Vagina (tissue), 2 donors: ENCODE measurements around the gene CAB39L. TPM values are rescaled to one million over a fixed set of nuclear protein-coding genes. Genes with fewer than 3 reads are reported as not detected.

Source experiments
- DNase-seq, 2 donors: peaks; one replicate each; pipeline ENCODE4 v3.0.0-alpha.2; 2017; ENCODE audit errors: extremely low spot score in 2 of 2
- H3K27ac ChIP-seq: fragments of 200-600 bp; sonication (generic); one replicate; pipeline ENCODE4 v1.5.1; 2019
- H3K27me3 ChIP-seq: fragments of 200-600 bp; sonication (generic); one replicate; pipeline ENCODE4 v1.5.1; 2019
- H3K36me3 ChIP-seq, 2 donors: fragments of 200-600 bp; sonication (generic); one replicate each; pipeline ENCODE4 v1.5.1; 2017 to 2019
- H3K4me1 ChIP-seq: fragments of 200-600 bp; sonication (generic); one replicate; pipeline ENCODE4 v1.5.1; 2019
- H3K4me3 ChIP-seq, 2 donors: fragments of 200-600 bp; sonication (generic); 1 replicate in 1 of 2; 2 replicates in 1 of 2; pipeline ENCODE4 v1.5.1; 2016 to 2019
- H3K9me3 ChIP-seq: fragments of 200-600 bp; sonication (generic); one replicate; pipeline ENCODE4 v1.5.1; 2019
- CTCF ChIP-seq, 3 experiments: fragments of 450-650 bp in 2 of 3; fragments of 200-600 bp in 1 of 3; sonication (generic) in 1 of 3; IDR thresholded peaks; one replicate each; pipeline ENCODE4 v1.5.1; 2017 to 2019; ENCODE audit warnings: antibody characterized with exemption in 3 of 3, mild to moderate bottlenecking in 2 of 3, moderate library complexity in 2 of 3
- POLR2A ChIP-seq, 2 donors: fragments of 450-650 bp; IDR thresholded peaks; one replicate each; pipeline ENCODE4 v1.6.1; 2017; ENCODE audit warnings: antibody characterized with exemption in 2 of 2, mild to moderate bottlenecking in 2 of 2, moderate library complexity in 2 of 2
- POLR2AphosphoS5 ChIP-seq, 2 donors: sonication (generic); formaldehyde crosslinking; IDR thresholded peaks; one replicate each; pipeline ENCODE4 v1.9.0; 2017; ENCODE audit warnings: antibody characterized with exemption in 2 of 2, mild to moderate bottlenecking in 2 of 2, low read depth in 1 of 2; ENCODE audit not compliant: insufficient read depth in 1 of 2
- intact Hi-C: fragments of 100-400 bp; cut with DNase I; formaldehyde crosslinking; loops from one replicate; pipeline ENCODE4 v1.15.1; 2023
- total RNA-seq: library from RNA; depleted of rRNA; stranded (reverse); fragments of >200 nt; gene quantifications from one replicate; pipeline ENCODE4 v1.2.3, GENCODE V29; 2016

CAB39L gene
- total RNA-seq, 1 donor from 2014 or later: 31.7 TPM

GRCh38 chr13:49356223-49356622 lies 87.6 kb downstream of the CAB39L start:
- Histone ChIP-seq H3K27me3 (no peaks in the 10 kb centered on the region), H3K4me3 (no peak overlapping the region), H3K27ac (peak overlapping the region; percentile 64), H3K4me1 (peaks cover 5% of the 10 kb centered on the region), H3K9me3 (no peaks in the 10 kb centered on the region), H3K36me3 (peaks cover 0 to 11% of the 10 kb centered on the region in 2 donors)
- TF ChIP-seq POLR2A (IDR thresholded peaks at IDR 0.05) (no peak), POLR2AphosphoS5 (IDR thresholded peaks at IDR 0.05; ENCODE audit: insufficient read depth in 1 of 2, low read depth in 1 of 2) (peak in 1 of 2 donors; percentile 79)
- DNase-seq: no peak
- intact Hi-C loops: no loop called here

GRCh38 chr13:49354719-49355118 lies 89.1 kb downstream of the CAB39L start:
- peaks cover 0 to 17% of the 10 kb centered on the region in 2 donors for H3K36me3 ChIP-seq
- no peak for DNase-seq
- H3K4me1 ChIP-seq: peaks cover 5% of the 10 kb centered on the region
- no peaks in the 10 kb centered on the region for H3K27me3 ChIP-seq
- peak overlapping the region; percentile 49 for H3K27ac ChIP-seq
- H3K9me3 ChIP-seq: no peaks in the 10 kb centered on the region
- TF ChIP-seq POLR2AphosphoS5 (IDR thresholded peaks at IDR 0.05; ENCODE audit: insufficient read depth in 1 of 2, low read depth in 1 of 2) (no peak), POLR2A (IDR thresholded peaks at IDR 0.05) (no peak), CTCF (IDR thresholded peaks at IDR 0.05) (no peak)
- no peak overlapping the region for H3K4me3 ChIP-seq
- intact Hi-C loops: no loop called here

- Histone ChIP-seq H3K9me3 (no peaks in the 10 kb centered on the region), H3K4me1 (peaks cover 5% of the 10 kb centered on the region), H3K4me3 (no peak overlapping the region), H3K27me3 (no peaks in the 10 kb centered on the region), H3K27ac (peak overlapping the region; percentile 49), H3K36me3 (peaks cover 0 to 9% of the 10 kb centered on the region in 2 donors)
- no peak for DNase-seq
- TF ChIP-seq POLR2AphosphoS5 (IDR thresholded peaks at IDR 0.05; ENCODE audit: insufficient read depth in 1 of 2, low read depth in 1 of 2): no peak
- TF ChIP-seq CTCF (IDR thresholded peaks at IDR 0.05): no peak
- TF ChIP-seq POLR2A (IDR thresholded peaks at IDR 0.05): no peak
- intact Hi-C loops: no loop called here
Observed at GRCh38 chr13:49353908-49354307, 90.0 kb downstream of the CAB39L start.

GRCh38 chr13:49351871-49352270 lies 92.0 kb downstream of the CAB39L start:
- Histone ChIP-seq H3K36me3 (peaks cover 0 to 8% of the 10 kb centered on the region in 2 donors), H3K9me3 (no peaks in the 10 kb centered on the region), H3K27me3 (no peaks in the 10 kb centered on the region), H3K27ac (no peak overlapping the region), H3K4me1 (peaks cover 5% of the 10 kb centered on the region), H3K4me3 (no peak overlapping the region)
- no peak for DNase-seq
- intact Hi-C loops: no loop called here
- TF ChIP-seq POLR2AphosphoS5 (IDR thresholded peaks at IDR 0.05; ENCODE audit: insufficient read depth in 1 of 2, low read depth in 1 of 2) (no peak), CTCF (IDR thresholded peaks at IDR 0.05) (no peak), POLR2A (IDR thresholded peaks at IDR 0.05) (no peak)

GRCh38 chr13:49348751-49349150 lies 95.1 kb downstream of the CAB39L start:
- intact Hi-C loops: no loop called here
- no peak overlapping the region for H3K4me3 ChIP-seq
- DNase-seq: no peak
- no peaks in the 10 kb centered on the region for H3K9me3 ChIP-seq
- H3K27me3 ChIP-seq: no peaks in the 10 kb centered on the region
- TF ChIP-seq POLR2AphosphoS5 (IDR thresholded peaks at IDR 0.05; ENCODE audit: insufficient read depth in 1 of 2, low read depth in 1 of 2): no peak
- no peaks in the 10 kb centered on the region for H3K4me1 ChIP-seq
- H3K36me3 ChIP-seq: peaks cover 0 to 8% of the 10 kb centered on the region in 2 donors
- H3K27ac ChIP-seq: no peak overlapping the region

GRCh38 chr13:49347650-49348385 lies 96.0 kb downstream of the CAB39L start:
- Histone ChIP-seq H3K4me3 (no peak overlapping the region), H3K36me3 (peaks cover 0 to 8% of the 10 kb centered on the region in 2 donors), H3K4me1 (no peaks in the 10 kb centered on the region), H3K27me3 (no peaks in the 10 kb centered on the region), H3K9me3 (no peaks in the 10 kb centered on the region), H3K27ac (no peak overlapping the region)
- DNase-seq: no peak
- TF ChIP-seq CTCF (IDR thresholded peaks at IDR 0.05) (no peak), POLR2AphosphoS5 (IDR thresholded peaks at IDR 0.05; ENCODE audit: insufficient read depth in 1 of 2, low read depth in 1 of 2) (no peak), POLR2A (IDR thresholded peaks at IDR 0.05) (no peak)
- intact Hi-C loops: no loop called here
